ENCODE results near the gene DENND1C.

The DENND1C gene, protein sequence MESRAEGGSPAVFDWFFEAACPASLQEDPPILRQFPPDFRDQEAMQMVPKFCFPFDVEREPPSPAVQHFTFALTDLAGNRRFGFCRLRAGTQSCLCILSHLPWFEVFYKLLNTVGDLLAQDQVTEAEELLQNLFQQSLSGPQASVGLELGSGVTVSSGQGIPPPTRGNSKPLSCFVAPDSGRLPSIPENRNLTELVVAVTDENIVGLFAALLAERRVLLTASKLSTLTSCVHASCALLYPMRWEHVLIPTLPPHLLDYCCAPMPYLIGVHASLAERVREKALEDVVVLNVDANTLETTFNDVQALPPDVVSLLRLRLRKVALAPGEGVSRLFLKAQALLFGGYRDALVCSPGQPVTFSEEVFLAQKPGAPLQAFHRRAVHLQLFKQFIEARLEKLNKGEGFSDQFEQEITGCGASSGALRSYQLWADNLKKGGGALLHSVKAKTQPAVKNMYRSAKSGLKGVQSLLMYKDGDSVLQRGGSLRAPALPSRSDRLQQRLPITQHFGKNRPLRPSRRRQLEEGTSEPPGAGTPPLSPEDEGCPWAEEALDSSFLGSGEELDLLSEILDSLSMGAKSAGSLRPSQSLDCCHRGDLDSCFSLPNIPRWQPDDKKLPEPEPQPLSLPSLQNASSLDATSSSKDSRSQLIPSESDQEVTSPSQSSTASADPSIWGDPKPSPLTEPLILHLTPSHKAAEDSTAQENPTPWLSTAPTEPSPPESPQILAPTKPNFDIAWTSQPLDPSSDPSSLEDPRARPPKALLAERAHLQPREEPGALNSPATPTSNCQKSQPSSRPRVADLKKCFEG
- total RNA-seq = 7.3 to 29.9 (median 13.6) reads per million in 18 experiments

DNA sequence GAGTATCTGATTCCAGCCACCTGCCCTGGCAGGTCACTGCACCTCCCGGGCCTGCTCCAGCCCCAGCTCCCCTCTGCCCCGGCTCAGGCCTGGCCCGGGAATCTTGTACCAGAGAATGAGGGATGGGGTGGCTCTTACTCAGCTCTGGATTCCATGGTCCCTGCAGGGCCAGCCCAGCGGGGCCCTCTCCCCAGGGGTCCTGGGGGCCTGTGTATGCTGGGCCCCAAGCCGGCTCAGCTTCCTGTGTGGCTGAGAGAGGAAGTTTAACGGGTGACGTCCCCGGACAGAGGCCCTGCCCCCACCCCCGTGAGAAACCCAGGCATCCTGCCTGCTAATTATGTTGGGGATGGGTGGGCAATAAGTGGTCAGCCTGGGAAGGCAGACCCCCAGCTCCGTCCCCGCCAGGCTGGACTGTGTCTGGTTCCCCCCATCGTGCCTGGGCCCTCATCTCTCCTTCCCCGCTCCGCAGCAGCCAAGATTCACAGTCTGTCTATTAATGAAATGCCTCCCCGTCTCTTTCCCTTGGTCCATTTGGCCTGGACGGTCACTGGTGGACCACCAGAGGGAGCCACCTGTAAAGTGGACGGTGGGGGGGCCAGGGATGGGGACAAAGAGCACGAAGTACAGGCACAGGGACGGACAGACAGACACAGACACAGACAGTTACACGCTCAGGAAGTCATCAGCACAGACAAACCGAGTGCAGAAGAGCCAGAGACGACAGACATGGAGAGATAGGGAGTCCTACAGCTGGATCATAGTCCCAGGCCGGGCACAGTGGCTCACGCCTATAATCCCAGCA is at the start of gene DENND1C:
Gene DENND1C, minus strand, starts transcription at position 247 of the 802 bp plus-strand sequence. Its CDS starts 92 bp downstream, at position 155.
- peak; percentile 59 for DNase-seq

DNA sequence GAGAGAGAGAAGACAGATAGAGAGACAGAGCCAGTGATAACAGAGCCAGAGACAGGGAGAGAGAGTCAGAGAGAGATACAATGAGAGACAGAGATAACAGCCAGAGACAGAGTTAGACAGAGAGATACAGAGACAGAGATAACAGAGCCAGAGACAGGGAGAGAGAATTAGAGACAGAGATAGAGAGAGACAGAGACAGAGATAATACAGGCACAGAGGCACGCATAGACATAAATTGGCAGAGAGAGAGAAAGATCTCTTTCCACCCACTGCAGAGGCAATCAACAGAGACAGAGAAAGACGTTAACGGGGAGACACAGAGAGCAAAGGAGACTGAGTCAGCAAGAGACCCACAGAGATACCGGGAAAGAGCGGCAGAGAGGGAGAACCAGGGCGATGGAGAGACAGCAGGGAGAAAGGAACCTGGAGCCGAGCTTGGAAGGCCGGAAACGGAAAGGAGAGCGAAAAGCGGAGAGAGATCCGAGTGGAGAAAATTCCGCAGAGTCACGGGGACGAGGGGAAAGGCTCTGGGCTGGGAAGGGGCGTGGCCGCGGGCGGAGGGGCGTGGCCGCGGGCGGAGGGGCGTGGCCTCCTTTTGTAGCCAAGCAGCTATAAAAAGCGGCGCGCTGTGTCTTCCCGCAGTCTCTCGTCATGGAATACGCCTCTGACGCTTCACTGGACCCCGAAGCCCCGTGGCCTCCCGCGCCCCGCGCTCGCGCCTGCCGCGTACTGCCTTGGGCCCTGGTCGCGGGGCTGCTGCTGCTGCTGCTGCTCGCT is 49.0 kb upstream of the DENND1C start, which contains the start of gene TNFSF9:
Gene TNFSF9, plus strand, starts transcription at position 641 of the 777 bp plus-strand sequence. Its CDS starts 11 bp downstream, at position 652.
- peak; percentile 88 to 89 for DNase-seq

- DNase-seq = no peak
These were observed 48.4 kb upstream of the DENND1C start for GRCh38 chr19:6529937-6530385.

- no peak for DNase-seq
These were observed 47.8 kb upstream of the DENND1C start for GRCh38 chr19:6529351-6529750.

DNA sequence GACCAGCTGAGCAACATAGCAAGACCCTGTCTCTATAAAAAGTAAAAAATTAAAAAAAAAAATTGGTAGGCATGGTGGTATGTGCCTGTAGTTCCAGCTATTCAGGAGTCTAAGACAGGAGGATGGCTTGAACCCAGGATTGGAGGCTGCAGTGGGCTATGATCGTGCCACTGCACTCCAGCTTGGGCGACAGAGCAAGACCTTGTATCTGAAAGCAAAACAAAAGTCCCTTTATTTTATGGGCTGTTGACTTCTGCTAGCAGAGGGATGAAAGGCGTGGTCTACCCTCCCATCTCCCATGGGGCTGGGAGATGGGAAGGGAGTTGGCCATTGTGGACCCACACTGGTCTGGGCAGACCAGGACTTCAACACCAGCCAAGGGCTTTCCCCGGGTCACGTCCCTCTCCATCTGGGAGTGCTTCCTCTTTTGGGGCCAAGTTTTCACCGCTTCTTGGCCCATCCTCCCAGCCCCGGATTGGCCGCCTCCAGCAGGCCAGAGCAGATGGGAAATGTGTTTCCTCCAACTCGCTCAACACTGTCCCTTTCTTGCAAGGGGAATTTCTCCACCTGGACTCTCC is 47.0 kb upstream of the DENND1C start:
- peak; percentile 76 to 86 for DNase-seq

DNA sequence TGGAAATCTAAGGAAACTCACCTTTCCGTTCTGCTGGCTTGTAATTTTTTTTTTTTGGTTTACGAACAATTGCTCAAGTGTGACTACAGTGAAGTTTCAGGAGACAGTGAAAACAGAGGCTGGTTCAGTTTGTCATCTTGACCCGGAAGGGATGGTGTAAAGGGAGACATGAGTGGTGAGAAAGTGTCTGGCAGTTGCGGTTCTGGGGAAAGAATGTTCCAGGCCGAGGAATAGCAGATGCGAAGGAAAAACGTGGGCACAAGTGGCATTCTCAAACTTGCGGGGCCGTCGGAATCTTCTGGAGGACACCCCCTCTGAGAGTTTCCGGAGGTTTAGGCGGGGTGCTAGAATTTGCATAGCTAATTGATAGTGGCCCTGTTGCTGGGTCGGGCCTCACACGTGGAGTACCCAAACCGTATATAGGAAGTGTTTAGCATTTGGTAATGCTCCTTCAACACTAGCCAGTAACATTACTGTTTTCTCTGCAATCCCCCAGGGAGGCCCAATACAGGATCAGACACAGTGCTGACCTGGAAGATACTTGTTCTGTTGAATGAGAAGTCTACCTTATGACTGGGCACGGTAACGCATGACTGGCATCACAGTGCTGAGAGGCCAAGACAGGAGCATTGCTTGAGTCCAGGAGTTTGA is 46.4 kb upstream of the DENND1C start:
- DNase-seq = no peak

GRCh38 chr19:6524311-6524710 is 42.7 kb upstream of the DENND1C start:
- no peak for DNase-seq

DNA sequence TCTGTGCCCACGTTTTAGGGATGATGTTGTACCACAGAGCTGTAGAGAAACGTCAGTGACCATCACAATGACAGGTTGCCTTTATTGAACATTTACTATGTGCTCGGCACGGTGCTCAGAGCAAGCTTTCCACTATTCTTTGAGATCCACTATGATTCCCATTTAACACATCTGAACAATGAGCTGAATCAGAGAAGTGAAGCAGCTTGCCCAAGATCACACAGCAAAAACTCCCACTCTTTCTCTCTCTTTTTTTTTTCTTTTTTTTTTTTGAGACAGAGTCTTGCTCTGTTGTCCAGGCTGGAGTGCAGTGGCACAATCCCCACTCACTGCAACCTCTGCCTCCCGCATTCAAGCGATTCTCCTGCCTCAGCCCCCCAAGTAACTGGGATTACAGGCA is 41.1 kb upstream of the DENND1C start:
- no peak for DNase-seq

- DNase-seq = peak; percentile 71 to 76
These were observed 40.4 kb upstream of the DENND1C start for GRCh38 chr19:6521718-6522646.

GRCh38 chr19:6519289-6519688 is 37.7 kb upstream of the DENND1C start:
- no peak for DNase-seq

DNA sequence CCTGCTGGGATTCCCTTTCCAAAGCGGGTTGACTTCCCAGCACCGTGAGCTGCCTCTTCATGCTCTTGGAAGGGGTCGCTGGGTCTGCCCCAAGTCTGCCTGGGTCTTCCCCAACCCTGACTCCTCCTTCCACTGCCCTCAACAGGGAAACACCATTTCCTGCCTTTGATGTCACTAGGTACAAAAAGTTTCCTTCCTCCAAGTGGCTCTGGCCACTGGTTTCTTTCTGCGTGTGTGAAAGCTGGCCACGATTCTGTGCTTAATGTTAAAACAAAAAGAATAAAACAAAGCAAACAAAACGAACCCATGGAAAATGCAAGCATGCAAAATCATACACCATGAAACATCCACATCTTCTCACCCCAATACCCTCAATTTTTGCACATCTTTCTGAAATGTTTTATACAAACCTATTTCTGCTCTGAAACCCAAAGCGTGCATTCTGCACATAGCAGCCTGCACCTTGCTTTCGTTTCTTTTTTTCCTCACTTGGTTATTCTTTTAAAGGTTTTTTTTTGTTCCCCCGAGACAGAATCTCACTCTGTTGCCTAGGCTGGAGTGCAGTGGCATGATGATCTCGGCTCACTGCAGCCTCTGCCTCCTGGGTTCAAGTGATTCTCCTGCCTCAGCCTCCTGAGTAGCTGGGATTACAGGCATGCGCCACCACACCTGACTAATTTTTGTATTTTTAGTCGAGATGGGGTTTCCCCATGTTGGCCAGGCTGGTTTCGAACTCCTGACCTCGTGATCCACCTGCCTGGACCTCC is 36.7 kb upstream of the DENND1C start:
- DNase-seq = no peak

DNA sequence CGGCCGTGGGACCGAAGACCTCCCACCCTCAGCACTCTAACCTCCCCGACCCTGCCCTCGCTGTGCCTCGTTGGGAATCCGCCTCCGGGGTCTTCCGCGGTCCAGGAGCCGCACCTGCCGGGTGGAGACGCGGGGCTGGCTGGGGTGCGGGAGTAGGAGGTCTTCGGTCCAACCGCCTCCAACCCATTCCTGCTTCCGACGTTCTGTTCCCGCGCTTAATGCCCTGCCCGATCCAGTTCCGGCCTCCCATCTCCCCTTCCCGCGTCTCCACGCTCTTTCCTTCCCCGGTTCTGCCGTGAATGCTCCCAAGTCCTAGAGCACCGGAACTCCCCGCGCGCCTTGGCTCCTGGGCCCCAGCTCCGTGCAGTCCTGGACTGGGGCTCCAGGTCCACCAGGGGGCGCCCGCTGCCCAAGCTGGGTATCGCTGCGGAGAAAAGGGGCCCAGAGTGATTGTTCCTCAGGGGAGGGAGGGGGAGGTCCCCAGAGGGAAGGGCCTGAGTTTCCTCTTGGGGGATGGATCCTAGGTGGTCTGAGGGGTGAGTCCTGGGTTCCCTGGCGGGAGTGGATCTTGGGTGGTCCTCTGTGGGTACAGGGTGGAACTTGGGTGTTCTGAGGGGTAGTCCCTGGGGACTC is 35.2 kb upstream of the DENND1C start:
- DNase-seq = peak; percentile 88 to 89

DNA sequence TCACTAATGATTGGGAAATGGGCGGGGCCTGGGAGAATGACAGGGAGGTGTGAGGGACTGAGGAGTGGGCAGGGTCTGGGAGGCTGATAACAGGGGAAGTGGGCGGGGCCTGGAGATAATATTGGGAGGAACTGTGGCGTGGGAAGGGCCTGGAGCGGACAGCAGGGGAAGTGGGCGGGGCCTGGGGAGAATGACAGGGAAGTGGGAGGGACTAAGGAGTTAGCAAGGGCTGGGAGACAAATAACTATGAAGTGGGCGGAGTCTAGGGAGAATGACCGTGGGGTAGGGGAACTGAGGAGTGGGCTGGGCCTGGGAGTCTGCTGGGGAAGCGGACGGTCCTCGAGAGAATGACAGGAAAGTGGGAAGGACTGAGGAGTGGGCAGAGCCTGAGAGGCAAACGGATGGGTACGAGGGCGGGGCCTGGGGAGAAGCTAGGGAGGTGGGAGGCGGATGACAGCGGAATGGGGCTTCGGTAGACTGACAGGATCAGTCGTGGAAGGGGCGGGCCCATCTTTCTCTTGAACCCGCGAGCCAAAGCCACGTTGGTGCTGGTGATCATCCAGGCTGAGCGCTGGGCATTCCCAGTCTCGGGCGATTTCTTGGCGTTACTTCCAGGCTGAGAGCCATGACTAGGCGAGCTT is 34.6 kb upstream of the DENND1C start:
- peak; percentile 94 to 97 for DNase-seq

GRCh38 chr19:6514926-6515544 is 33.4 kb upstream of the DENND1C start:
- no peak for DNase-seq

DNA sequence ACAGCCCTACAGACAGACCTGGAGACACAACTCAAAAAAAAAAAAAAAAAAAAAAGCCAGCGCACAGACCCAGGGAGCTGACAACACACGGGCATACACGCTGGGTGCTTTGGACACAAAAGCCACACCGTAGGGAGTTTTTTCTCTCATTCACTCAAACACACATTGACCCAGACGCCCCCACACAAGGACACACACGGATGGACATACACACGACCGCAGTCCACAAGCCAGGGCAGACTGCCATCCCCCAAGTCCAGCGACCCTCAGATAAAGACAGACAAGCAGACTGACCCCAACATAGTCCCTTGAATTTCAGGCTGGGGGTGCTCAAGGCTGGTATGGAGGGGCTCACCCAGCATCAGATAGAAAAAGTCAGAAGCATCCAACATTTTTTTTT is 32.5 kb upstream of the DENND1C start:
- no peak for DNase-seq

GRCh38 chr19:6510618-6511017 is 29.0 kb upstream of the DENND1C start:
- DNase-seq = no peak
